HG02870 (cell line): ENCODE measurements around the gene SIX2.

Source experiments
- ATAC-seq: cut with Tn5 transposase; IDR thresholded peaks from one replicate; pipeline ENCODE4 v1.9.1; 2021; ENCODE audit warnings: mild to moderate bottlenecking, moderate library complexity; ENCODE audit not compliant: unreplicated experiment

SIX2 gene

GRCh38 chr2:45002686-45003085 lies 6.6 kb downstream of the SIX2 start:
- ATAC-seq: no peak

GRCh38 chr2:45001869-45002385 lies 7.3 kb downstream of the SIX2 start:
- no peak for ATAC-seq

GRCh38 chr2:45000921-45001868 lies 8.1 kb downstream of the SIX2 start:
- ATAC-seq: no peak

GRCh38 chr2:45000341-45000901 lies 8.8 kb downstream of the SIX2 start:
- ATAC-seq: no peak

- no peak for ATAC-seq
Observed at GRCh38 chr2:44999540-44999939, 9.7 kb downstream of the SIX2 start.

GRCh38 chr2:44997963-44998362 lies 11.3 kb downstream of the SIX2 start:
- ATAC-seq: no peak

- no peak for ATAC-seq
Observed at GRCh38 chr2:44996356-44996755, 12.9 kb downstream of the SIX2 start.

GRCh38 chr2:44994377-44994776 lies 14.9 kb downstream of the SIX2 start:
- ATAC-seq: no peak

- ATAC-seq: no peak
Observed at GRCh38 chr2:44989176-44989575, 20.1 kb downstream of the SIX2 start.

- ATAC-seq: no peak
Observed at GRCh38 chr2:44983836-44984604, 25.2 kb downstream of the SIX2 start.

- no peak for ATAC-seq
Observed at GRCh38 chr2:44981714-44982108, 27.5 kb downstream of the SIX2 start.

GRCh38 chr2:44980751-44981713 lies 28.2 kb downstream of the SIX2 start:
- no peak for ATAC-seq

GRCh38 chr2:44979581-44979980 lies 29.7 kb downstream of the SIX2 start:
- no peak for ATAC-seq

- no peak for ATAC-seq
Observed at GRCh38 chr2:44975571-44976450, 33.4 kb downstream of the SIX2 start.

GRCh38 chr2:44974064-44974715 lies 35.1 kb downstream of the SIX2 start:
- ATAC-seq: no peak

- ATAC-seq: no peak
Observed at GRCh38 chr2:44972771-44973535, 36.3 kb downstream of the SIX2 start.

GRCh38 chr2:44970846-44971450 lies 38.3 kb downstream of the SIX2 start:
- ATAC-seq: no peak

GRCh38 chr2:44969936-44970335 lies 39.3 kb downstream of the SIX2 start:
- no peak for ATAC-seq
